ENCODE results near the gene KCNA5. TPM values are rescaled to one million over a fixed set of nuclear protein-coding genes. Genes with fewer than 3 reads are reported as not detected.

Gene KCNA5
- total RNA-seq, 1 experiment from 2014 or later = not detected

Other genes with a start within 250 kb of the KCNA5 start
- gene KCNA1, start 134.0 kb upstream of the KCNA5 start, total RNA-seq (2014; rRNA removed; shearing (Covaris generic)) = 0.17 and 1.3 TPM in 2 replicates

Data from Daoy (cell line).